ENCODE results near the gene EI24. TPM values are rescaled to one million over a fixed set of nuclear protein-coding genes. Genes with fewer than 3 reads are reported as not detected.

Gene EI24
- total RNA-seq, 1 experiment from 2014 or later, result 151 TPM

DNA sequence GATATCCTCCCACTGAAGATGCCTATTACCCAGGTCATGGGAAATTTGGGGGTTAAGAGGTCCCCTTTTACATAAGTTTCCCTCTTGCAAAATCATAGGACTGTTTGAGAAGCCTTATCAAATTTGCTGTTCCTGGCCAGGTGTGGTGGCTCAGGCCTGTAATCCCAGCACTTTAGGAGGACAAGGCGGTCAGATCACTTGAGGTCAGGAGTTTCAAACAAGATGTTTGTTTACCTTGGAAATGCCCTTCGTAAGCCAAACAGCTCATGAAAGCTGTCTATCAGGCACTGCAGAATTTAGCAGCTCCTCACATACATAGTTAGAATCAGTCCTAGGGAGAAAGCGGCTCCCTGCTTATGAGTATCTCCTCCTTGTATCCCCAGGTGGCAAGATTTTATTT lies 4.9 kb upstream of the EI24 start:
- no peaks in the 10 kb centered on the region for H3K79me2 ChIP-seq (ENCODE audit: insufficient read depth, low read length)
- H3K9me3 ChIP-seq (ENCODE audit: control insufficient read depth, low read depth, low read length), result no peaks in the 10 kb centered on the region
- H3K56ac ChIP-seq (ENCODE audit: insufficient read length, low read depth, low read length), result no peak overlapping the region
- peaks cover 13 to 16% of the 10 kb centered on the region in 2 experiments; a peak in 4 of 5 replicates for H3K9me3 Mint-ChIP-seq
- no peak overlapping the region for H3K4ac ChIP-seq (ENCODE audit: low read depth, low read length)
- no peaks in the 10 kb centered on the region for H3K23me2 ChIP-seq (ENCODE audit: insufficient read length, low read depth, low read length, poor library complexity, severe bottlenecking)
- peaks cover 4 to 12% (median 8%) of the 10 kb centered on the region in 3 experiments; a peak in 5 of 7 replicates for H3K36me3 Mint-ChIP-seq (ENCODE audit: insufficient read depth in 1 of 3, low read depth in 3 of 3)
- H3K9ac ChIP-seq (ENCODE audit: extremely low read depth, insufficient read length, low read length), result no peak overlapping the region
- H2BK20ac ChIP-seq (ENCODE audit: low read depth, low read length, poor library complexity, severe bottlenecking), result no peak overlapping the region
- no peaks in the 10 kb centered on the region for H3K79me1 ChIP-seq (ENCODE audit: insufficient read depth, low read depth, low read length, poor library complexity, severe bottlenecking)
- H2BK12ac ChIP-seq (ENCODE audit: insufficient read length, low read depth, low read length), result no peak overlapping the region
- no peak overlapping the region for H3K14ac ChIP-seq (ENCODE audit: insufficient read depth, low read length)
- no peak overlapping the region for H2AFZ ChIP-seq (ENCODE audit: low read length)
- no peak for DNase-seq
- H3K4me1 ChIP-seq (ENCODE audit: insufficient read depth, low read length), result no peaks in the 10 kb centered on the region
- H4K20me1 ChIP-seq (ENCODE audit: control insufficient read depth, insufficient read depth, insufficient read length), result no peaks in the 10 kb centered on the region
- H3T11ph ChIP-seq (ENCODE audit: low read length), result no peak overlapping the region
- no CpG with 5 or more reads among the region's 3 CpGs for WGBS (ENCODE audit: extremely low coverage, insufficient read length, low lambda C conversion rate)
- no peaks in the 10 kb centered on the region for H3K4me1 Mint-ChIP-seq
- no peak overlapping the region for H2BK120ac ChIP-seq (ENCODE audit: low read depth, low read length, poor library complexity, severe bottlenecking)
- no peak overlapping the region for H4K8ac ChIP-seq (replicated peaks; ENCODE audit: insufficient read length, low read depth, low read length)
- TF ChIP-seq, protein P1, sequence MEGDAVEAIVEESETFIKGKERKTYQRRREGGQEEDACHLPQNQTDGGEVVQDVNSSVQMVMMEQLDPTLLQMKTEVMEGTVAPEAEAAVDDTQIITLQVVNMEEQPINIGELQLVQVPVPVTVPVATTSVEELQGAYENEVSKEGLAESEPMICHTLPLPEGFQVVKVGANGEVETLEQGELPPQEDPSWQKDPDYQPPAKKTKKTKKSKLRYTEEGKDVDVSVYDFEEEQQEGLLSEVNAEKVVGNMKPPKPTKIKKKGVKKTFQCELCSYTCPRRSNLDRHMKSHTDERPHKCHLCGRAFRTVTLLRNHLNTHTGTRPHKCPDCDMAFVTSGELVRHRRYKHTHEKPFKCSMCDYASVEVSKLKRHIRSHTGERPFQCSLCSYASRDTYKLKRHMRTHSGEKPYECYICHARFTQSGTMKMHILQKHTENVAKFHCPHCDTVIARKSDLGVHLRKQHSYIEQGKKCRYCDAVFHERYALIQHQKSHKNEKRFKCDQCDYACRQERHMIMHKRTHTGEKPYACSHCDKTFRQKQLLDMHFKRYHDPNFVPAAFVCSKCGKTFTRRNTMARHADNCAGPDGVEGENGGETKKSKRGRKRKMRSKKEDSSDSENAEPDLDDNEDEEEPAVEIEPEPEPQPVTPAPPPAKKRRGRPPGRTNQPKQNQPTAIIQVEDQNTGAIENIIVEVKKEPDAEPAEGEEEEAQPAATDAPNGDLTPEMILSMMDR (conservative IDR thresholded peaks at IDR 0.05), result no peak
- no peak overlapping the region for H3K18ac ChIP-seq (ENCODE audit: insufficient read length, low read depth, low read length)
- H3K27ac ChIP-seq (ENCODE audit: insufficient read length, low read depth, low read length), result no peak overlapping the region
- no peak overlapping the region for H2BK5ac ChIP-seq (ENCODE audit: insufficient read length, low read length)
- H3K27me3 ChIP-seq (ENCODE audit: insufficient read depth, low read length), result no peaks in the 10 kb centered on the region
- no peak overlapping the region for H2BK15ac ChIP-seq (ENCODE audit: low read depth, low read length)
- H3K23ac ChIP-seq (ENCODE audit: insufficient read length, low read depth, low read length), result no peak overlapping the region
- H3K27me3 Mint-ChIP-seq (ENCODE audit: low read depth), result no peaks in the 10 kb centered on the region; the same call in 1 of the 2 replicates
- no peak overlapping the region for H3K4me2 ChIP-seq (ENCODE audit: insufficient read depth, insufficient read length, low read length)
- no peak overlapping the region for H3K27ac Mint-ChIP-seq
- H3K4me3 Mint-ChIP-seq, result no peak overlapping the region
- no peak overlapping the region for H2AK5ac ChIP-seq (ENCODE audit: insufficient read length, low read length)
- H4K91ac ChIP-seq (ENCODE audit: insufficient read length, low read depth, low read length), result no peak overlapping the region
- H4K5ac ChIP-seq (ENCODE audit: insufficient read length, low read depth, low read length), result no peak overlapping the region

Measured in H9 (cell line).